Measurements from ENCODE around the gene ERCC6L2.

- TF ChIP-seq ZNF274 (IDR thresholded peaks at IDR 0.05; ENCODE audit: low read length): no peak
- no peak for TF ChIP-seq ZNF274 (tag by site-specific recombination; IDR thresholded peaks at IDR 0.05; ENCODE audit: borderline replicate concordance)
- TF ChIP-seq ZNF174 (tag by site-specific recombination; IDR thresholded peaks at IDR 0.05): no peak
- TF ChIP-seq PBX3 (CRISPR knock-in tag; IDR thresholded peaks at IDR 0.05): no peak
- TF ChIP-seq, protein P1, sequence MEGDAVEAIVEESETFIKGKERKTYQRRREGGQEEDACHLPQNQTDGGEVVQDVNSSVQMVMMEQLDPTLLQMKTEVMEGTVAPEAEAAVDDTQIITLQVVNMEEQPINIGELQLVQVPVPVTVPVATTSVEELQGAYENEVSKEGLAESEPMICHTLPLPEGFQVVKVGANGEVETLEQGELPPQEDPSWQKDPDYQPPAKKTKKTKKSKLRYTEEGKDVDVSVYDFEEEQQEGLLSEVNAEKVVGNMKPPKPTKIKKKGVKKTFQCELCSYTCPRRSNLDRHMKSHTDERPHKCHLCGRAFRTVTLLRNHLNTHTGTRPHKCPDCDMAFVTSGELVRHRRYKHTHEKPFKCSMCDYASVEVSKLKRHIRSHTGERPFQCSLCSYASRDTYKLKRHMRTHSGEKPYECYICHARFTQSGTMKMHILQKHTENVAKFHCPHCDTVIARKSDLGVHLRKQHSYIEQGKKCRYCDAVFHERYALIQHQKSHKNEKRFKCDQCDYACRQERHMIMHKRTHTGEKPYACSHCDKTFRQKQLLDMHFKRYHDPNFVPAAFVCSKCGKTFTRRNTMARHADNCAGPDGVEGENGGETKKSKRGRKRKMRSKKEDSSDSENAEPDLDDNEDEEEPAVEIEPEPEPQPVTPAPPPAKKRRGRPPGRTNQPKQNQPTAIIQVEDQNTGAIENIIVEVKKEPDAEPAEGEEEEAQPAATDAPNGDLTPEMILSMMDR (tag by site-specific recombination; IDR thresholded peaks at IDR 0.05): no peak
- TF ChIP-seq ZNF677 (tag by site-specific recombination; IDR thresholded peaks at IDR 0.05): no peak
- TF ChIP-seq ZNF211 (tag by site-specific recombination; IDR thresholded peaks at IDR 0.05; ENCODE audit: low read depth): no peak
- TF ChIP-seq ZNF184 (tag by site-specific recombination; IDR thresholded peaks at IDR 0.05): no peak
- TF ChIP-seq ZNF23 (tag by site-specific recombination; IDR thresholded peaks at IDR 0.05; ENCODE audit: borderline replicate concordance): no peak
- no peak for TF ChIP-seq TSHZ1 (tag by site-specific recombination; IDR thresholded peaks at IDR 0.05; ENCODE audit: borderline replicate concordance)
- no peak for TF ChIP-seq ZNF510 (tag by site-specific recombination; IDR thresholded peaks at IDR 0.05; ENCODE audit: insufficient replicate concordance)
- TF ChIP-seq, protein P2, sequence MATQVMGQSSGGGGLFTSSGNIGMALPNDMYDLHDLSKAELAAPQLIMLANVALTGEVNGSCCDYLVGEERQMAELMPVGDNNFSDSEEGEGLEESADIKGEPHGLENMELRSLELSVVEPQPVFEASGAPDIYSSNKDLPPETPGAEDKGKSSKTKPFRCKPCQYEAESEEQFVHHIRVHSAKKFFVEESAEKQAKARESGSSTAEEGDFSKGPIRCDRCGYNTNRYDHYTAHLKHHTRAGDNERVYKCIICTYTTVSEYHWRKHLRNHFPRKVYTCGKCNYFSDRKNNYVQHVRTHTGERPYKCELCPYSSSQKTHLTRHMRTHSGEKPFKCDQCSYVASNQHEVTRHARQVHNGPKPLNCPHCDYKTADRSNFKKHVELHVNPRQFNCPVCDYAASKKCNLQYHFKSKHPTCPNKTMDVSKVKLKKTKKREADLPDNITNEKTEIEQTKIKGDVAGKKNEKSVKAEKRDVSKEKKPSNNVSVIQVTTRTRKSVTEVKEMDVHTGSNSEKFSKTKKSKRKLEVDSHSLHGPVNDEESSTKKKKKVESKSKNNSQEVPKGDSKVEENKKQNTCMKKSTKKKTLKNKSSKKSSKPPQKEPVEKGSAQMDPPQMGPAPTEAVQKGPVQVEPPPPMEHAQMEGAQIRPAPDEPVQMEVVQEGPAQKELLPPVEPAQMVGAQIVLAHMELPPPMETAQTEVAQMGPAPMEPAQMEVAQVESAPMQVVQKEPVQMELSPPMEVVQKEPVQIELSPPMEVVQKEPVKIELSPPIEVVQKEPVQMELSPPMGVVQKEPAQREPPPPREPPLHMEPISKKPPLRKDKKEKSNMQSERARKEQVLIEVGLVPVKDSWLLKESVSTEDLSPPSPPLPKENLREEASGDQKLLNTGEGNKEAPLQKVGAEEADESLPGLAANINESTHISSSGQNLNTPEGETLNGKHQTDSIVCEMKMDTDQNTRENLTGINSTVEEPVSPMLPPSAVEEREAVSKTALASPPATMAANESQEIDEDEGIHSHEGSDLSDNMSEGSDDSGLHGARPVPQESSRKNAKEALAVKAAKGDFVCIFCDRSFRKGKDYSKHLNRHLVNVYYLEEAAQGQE (tag by site-specific recombination; IDR thresholded peaks at IDR 0.05): no peak
- TF ChIP-seq, protein P3, sequence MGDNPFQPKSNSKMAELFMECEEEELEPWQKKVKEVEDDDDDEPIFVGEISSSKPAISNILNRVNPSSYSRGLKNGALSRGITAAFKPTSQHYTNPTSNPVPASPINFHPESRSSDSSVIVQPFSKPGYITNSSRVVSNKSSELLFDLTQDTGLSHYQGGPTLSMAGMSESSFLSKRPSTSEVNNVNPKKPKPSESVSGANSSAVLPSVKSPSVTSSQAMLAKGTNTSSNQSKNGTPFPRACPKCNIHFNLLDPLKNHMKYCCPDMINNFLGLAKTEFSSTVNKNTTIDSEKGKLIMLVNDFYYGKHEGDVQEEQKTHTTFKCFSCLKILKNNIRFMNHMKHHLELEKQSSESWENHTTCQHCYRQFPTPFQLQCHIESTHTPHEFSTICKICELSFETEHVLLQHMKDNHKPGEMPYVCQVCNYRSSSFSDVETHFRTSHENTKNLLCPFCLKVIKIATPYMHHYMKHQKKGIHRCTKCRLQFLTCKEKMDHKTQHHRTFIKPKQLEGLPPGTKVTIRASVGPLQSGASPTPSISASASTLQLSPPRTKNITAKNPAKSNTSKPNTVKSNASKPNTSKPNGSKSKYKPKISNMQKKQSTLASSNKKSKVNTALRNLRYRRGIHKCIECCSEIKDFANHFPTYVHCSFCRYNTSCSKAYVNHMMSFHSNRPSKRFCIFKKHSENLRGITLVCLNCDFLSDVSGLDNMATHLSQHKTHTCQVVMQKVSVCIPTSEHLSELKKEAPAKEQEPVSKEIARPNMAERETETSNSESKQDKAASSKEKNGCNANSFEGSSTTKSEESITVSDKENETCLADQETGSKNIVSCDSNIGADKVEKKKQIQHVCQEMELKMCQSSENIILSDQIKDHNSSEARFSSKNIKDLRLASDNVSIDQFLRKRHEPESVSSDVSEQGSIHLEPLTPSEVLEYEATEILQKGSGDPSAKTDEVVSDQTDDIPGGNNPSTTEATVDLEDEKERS (tag by site-specific recombination; IDR thresholded peaks at IDR 0.05): no peak
- no peak for TF ChIP-seq SALL2 (tag by site-specific recombination; IDR thresholded peaks at IDR 0.05; ENCODE audit: borderline replicate concordance)
- no peak for TF ChIP-seq MYNN (tag by site-specific recombination; IDR thresholded peaks at IDR 0.05; ENCODE audit: borderline replicate concordance)
Measured at GRCh38 chr9:95855961-95856360, 19.5 kb upstream of the ERCC6L2 start.

Measured in HEK293 (cell line).